HUES64 (cell line): Measurements from ENCODE around the gene PTPRR.

Experiments used
- H3K27ac ChIP-seq: 2 replicates; pipeline ENCODE4 v1.7.0; 2013; ENCODE audit warnings: low read depth, low read length, inconsistent platforms
- H3K27me3 ChIP-seq: 2 replicates; pipeline ENCODE4 v1.6.1; 2013; ENCODE audit warnings: mild to moderate bottlenecking, low read length; ENCODE audit not compliant: insufficient read depth
- H3K36me3 ChIP-seq: 2 replicates; pipeline ENCODE4 v1.6.1; 2013; ENCODE audit warnings: mild to moderate bottlenecking, low read length; ENCODE audit not compliant: insufficient read depth
- H3K4me1 ChIP-seq: 2 replicates; pipeline ENCODE4 v1.6.1; 2013; ENCODE audit warnings: mild to moderate bottlenecking, low read length, moderate library complexity; ENCODE audit not compliant: insufficient read depth
- H3K4me3 ChIP-seq: 2 replicates; pipeline ENCODE4 v1.5.1; 2013; ENCODE audit warnings: mild to moderate bottlenecking, low read length, moderate library complexity
- H3K9ac ChIP-seq: 2 replicates; pipeline ENCODE4 v1.6.1; 2013; ENCODE audit warnings: mild to moderate bottlenecking, low read depth, low read length
- H3K9me3 ChIP-seq: 2 replicates; pipeline ENCODE4 v1.6.1; 2013; ENCODE audit warnings: low read depth, low read length; ENCODE audit not compliant: insufficient read depth
- WGBS: fragments of 150-250, 120-280 bp; methylation state at CpG from one replicate; pipeline ENCODE4 v1.1.7; 2013; ENCODE audit warnings: missing lambda C conversion rate; 5-methylcytosine and 5-hydroxymethylcytosine counted together

Gene PTPRR

DNA sequence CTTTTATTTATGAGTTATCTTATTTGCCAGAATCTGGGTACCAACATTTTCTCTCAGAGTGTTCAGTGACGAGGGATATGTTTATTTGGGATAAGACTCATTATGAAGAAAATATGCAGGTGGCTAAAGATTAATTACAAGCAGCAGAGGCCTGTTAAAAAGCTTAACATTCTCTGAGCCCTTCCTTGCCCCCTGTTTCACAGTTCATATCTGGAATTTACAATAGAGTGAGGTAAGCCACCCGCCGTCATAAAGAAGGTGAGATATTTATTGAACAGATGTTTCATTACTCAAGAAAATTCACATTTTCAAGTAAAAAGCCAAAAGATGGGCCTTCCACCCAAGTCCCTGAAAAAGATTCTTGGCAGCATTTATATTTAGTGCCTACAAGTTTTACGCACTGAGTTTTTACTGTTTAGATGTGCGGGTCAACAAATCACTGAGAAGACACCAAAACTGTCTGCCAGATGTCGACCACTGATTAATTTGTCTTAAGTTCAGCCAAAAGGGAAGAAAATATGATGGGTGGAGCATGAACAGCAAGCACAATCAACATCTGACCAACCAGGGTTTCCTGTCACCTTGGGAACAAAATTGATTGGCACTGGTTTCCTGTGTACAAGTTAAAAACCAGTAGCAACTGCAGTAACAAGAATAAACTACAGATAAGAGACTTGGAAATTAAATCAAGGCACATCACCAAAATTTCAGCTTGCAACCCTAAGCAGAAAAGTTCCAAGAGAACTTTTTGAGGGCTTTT lies 197.8 kb downstream of the PTPRR start:
- H3K4me1 ChIP-seq: peaks cover 23% of the 10 kb centered on the region
- WGBS: 93% methylated on average over 4 of the region's 6 CpGs
- no peaks in the 10 kb centered on the region for H3K36me3 ChIP-seq

DNA sequence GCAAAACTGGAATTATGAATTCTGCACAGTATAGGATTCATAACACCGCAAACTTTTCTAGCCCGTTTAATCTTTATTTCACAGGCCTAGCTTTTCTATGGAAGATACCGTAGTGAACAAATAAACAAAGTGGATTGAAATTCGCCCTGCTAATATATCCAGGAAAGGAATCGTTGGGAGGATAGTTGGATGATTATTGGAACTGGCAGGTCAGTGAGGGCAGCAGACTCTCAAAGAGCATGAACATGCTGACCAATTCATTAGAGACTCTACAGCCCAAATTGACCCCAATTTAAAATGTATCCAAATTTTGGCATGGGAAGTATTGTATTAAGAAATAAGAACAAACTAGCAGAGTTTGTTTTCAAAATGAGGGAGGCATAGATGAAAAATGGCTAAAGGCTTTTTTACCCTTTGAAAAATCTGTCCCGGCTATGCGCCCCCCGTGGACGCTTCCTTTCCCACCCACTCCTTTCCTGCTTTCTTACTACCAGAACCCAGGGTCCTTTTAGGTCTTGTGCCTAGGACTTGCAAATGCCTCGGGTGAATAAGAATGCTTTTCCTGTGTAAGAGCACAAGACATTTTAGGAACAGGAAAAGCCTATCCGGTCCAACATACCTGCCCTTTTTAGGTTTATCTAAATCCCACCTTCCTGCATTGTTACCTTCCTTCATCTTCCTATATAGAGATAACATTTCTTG lies 198.7 kb downstream of the PTPRR start:
- no peaks in the 10 kb centered on the region for H3K27me3 ChIP-seq
- no peaks in the 10 kb centered on the region for H3K36me3 ChIP-seq
- H3K4me1 ChIP-seq: peaks cover 23% of the 10 kb centered on the region
- H3K4me3 ChIP-seq: no peak overlapping the region
- H3K9me3 ChIP-seq: no peaks in the 10 kb centered on the region
- no peak overlapping the region for H3K9ac ChIP-seq
- 68% methylated on average over 11 of the region's 11 CpGs for WGBS
- H3K27ac ChIP-seq: peak overlapping the region; percentile 14; the same call in 1 of the 2 replicates

More for the DNA sequence above, 197.8 kb downstream of the PTPRR start:
- Histone ChIP-seq H3K27ac (peak overlapping the region; percentile 14; the same call in 1 of the 2 replicates), H3K27me3 (no peaks in the 10 kb centered on the region), H3K4me3 (no peak overlapping the region), H3K9ac (no peak overlapping the region), H3K9me3 (no peaks in the 10 kb centered on the region)

GRCh38 chr12:70721216-70721615 lies 199.3 kb downstream of the PTPRR start:
- H3K4me1 ChIP-seq: peaks cover 23% of the 10 kb centered on the region
- no peaks in the 10 kb centered on the region for H3K36me3 ChIP-seq
- WGBS: 92% methylated on average over 2 of the region's 3 CpGs
- H3K9me3 ChIP-seq: no peaks in the 10 kb centered on the region
- no peak overlapping the region; the same call in 1 of the 2 replicates for H3K27ac ChIP-seq
- H3K9ac ChIP-seq: no peak overlapping the region
- no peak overlapping the region for H3K4me3 ChIP-seq
- H3K27me3 ChIP-seq: no peaks in the 10 kb centered on the region

GRCh38 chr12:70719672-70720420 lies 200.7 kb downstream of the PTPRR start:
- Histone ChIP-seq H3K36me3 (no peaks in the 10 kb centered on the region), H3K4me3 (peak overlapping the region; percentile 37), H3K27ac (no peak overlapping the region), H3K9ac (0 out of 2 replicates have a peak overlapping the region, but pooled peaks have one; percentile 29), H3K9me3 (no peaks in the 10 kb centered on the region), H3K27me3 (no peaks in the 10 kb centered on the region), H3K4me1 (peaks cover 23% of the 10 kb centered on the region)
- 49% methylated on average over 19 of the region's 19 CpGs for WGBS

DNA sequence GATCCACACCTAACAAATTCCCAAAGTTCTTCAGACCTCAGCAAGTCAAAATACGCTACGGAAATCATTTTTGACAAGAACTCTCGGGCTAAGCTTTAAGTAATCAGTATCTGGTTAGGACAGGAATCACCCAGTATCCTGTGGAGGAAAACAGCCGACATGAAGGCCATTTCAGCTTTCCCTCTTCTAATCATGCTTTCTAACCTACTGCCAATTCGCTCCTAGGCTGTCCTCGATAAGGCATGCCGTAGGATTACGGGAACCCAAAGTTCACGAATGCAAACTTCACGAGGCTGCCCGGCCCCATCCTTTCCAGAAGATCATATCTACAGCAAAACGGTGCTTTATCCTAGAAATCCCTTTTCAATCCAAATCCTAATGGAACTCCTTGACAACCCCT lies 201.5 kb downstream of the PTPRR start:
- WGBS: 93% methylated on average over 12 of the region's 12 CpGs
- Histone ChIP-seq H3K27me3 (no peaks in the 10 kb centered on the region), H3K4me1 (peaks cover 23% of the 10 kb centered on the region), H3K36me3 (no peaks in the 10 kb centered on the region), H3K27ac (no peak overlapping the region), H3K4me3 (no peak overlapping the region), H3K9ac (no peak overlapping the region), H3K9me3 (no peaks in the 10 kb centered on the region)

DNA sequence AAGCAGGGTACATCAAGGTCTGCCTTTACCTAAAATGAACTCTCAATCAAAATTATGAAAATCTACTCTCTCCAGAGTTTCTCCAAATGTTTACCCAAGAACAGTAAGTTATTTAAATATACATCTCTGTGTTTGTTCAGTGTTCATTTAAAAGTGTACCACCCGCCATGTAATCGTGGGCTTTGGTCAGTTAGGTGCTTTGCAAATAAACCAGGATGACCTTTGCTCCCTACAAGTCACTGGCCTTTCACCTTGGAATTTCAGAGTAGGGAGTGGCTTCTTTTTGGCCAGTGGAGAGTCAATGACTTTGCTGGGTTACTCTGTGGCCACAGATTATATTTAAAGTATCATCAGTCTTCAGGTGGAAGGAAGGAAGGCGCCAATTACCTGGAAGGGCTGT lies 208.7 kb downstream of the PTPRR start:
- Histone ChIP-seq H3K27me3 (no peaks in the 10 kb centered on the region), H3K36me3 (no peaks in the 10 kb centered on the region), H3K9me3 (no peaks in the 10 kb centered on the region), H3K27ac (no peak overlapping the region), H3K9ac (no peak overlapping the region), H3K4me3 (no peak overlapping the region), H3K4me1 (no peaks in the 10 kb centered on the region)
- WGBS: 72% methylated on average over 3 of the region's 3 CpGs

- H3K27me3 ChIP-seq: no peaks in the 10 kb centered on the region
- H3K9ac ChIP-seq: no peak overlapping the region
- no peak overlapping the region for H3K4me3 ChIP-seq
- no peaks in the 10 kb centered on the region for H3K9me3 ChIP-seq
- WGBS: 88% methylated on average over 2 of the region's 2 CpGs
- H3K36me3 ChIP-seq: no peaks in the 10 kb centered on the region
- H3K4me1 ChIP-seq: no peaks in the 10 kb centered on the region
- H3K27ac ChIP-seq: no peak overlapping the region
Measured at GRCh38 chr12:70709022-70709421, 211.5 kb downstream of the PTPRR start.

GRCh38 chr12:70706611-70707010 lies 213.9 kb downstream of the PTPRR start:
- H3K4me1 ChIP-seq: no peaks in the 10 kb centered on the region
- H3K27me3 ChIP-seq: no peaks in the 10 kb centered on the region
- 96% methylated on average over 2 of the region's 2 CpGs for WGBS
- H3K9ac ChIP-seq: no peak overlapping the region
- no peaks in the 10 kb centered on the region for H3K36me3 ChIP-seq
- no peak overlapping the region for H3K4me3 ChIP-seq
- H3K27ac ChIP-seq: no peak overlapping the region
- no peaks in the 10 kb centered on the region for H3K9me3 ChIP-seq

- Histone ChIP-seq H3K4me3 (no peak overlapping the region), H3K36me3 (no peaks in the 10 kb centered on the region), H3K9me3 (no peaks in the 10 kb centered on the region), H3K27ac (no peak overlapping the region), H3K4me1 (no peaks in the 10 kb centered on the region), H3K9ac (no peak overlapping the region), H3K27me3 (no peaks in the 10 kb centered on the region)
- 100% methylated on average over 1 of the region's 1 CpG for WGBS
Measured at GRCh38 chr12:70698345-70698744, 222.2 kb downstream of the PTPRR start.

GRCh38 chr12:70695361-70696023 lies 225.0 kb downstream of the PTPRR start:
- Histone ChIP-seq H3K4me1 (no peaks in the 10 kb centered on the region), H3K9ac (no peak overlapping the region), H3K36me3 (no peaks in the 10 kb centered on the region), H3K27me3 (no peaks in the 10 kb centered on the region), H3K9me3 (no peaks in the 10 kb centered on the region), H3K27ac (no peak overlapping the region), H3K4me3 (no peak overlapping the region)
- WGBS: 90% methylated on average over 2 of the region's 3 CpGs
